Suppressor macrophage treated with lipopolysaccharide for 4 hours (primary cell): ENCODE data around the gene TOB1.

Experiments used
- DNase-seq: peaks from one replicate; pipeline ENCODE4 v3.0.0-alpha.2; 2020

The TOB1 gene

DNA sequence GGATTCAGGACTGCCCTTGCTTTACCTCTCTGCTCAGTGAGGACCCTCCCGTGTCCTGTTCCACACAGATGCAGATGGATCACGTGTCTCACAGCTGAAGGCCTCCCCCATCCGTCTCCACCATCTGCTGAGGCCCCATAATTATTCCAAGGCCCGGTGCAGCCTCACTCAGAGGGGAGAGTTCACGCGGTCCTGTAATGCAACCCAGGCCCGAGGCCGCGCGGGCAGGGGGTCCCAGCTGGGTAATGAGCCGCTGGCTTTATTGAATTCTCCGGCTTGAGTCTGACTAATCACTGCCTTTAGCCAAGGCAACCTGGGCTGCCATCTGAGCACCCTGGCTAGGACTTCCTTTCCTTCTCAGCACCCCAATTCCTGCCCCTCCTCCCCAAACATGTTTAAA is 35.2 kb downstream of the TOB1 start:
- DNase-seq, result no peak

DNA sequence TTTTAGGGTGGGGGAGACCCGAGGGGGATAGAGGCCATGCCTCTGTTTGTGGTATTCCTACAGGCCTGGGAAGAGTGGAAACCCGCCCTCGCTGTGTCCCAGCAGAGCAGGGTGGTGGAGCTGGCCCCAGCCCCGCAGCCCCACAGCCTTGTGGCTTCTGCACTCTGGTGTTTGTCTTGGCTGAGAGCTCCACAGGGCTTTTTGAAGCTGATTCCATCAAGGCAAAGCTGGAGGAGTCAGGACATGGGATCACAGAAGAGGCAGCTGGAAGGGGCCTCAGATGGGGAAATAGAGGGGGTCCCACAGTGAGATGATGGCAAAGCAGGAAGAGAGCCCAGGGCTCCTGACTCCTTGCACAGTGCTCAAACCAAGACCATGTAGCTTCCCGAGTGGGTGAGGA is 35.8 kb downstream of the TOB1 start:
- no peak for DNase-seq

DNA sequence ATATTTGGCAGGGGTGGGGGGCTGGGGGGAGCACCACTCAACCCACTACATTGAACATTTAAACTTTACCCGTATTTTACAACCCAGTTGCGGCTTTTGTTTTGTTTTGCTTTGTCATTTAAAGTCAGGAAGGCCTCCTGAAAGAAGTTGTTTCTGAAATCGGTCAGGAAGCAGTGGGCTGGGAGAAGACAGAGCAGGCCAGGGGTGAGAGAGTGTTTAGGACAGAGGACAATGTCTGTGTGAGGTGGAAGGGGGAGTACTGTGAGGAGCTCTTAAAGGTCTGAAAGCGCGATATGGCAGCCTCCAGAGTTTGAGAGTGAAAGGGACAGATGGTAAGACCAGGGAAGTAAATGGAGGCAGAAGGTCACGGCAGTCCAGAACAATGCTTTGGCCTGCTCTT is 36.8 kb downstream of the TOB1 start:
- DNase-seq, result peak; percentile 47

DNA sequence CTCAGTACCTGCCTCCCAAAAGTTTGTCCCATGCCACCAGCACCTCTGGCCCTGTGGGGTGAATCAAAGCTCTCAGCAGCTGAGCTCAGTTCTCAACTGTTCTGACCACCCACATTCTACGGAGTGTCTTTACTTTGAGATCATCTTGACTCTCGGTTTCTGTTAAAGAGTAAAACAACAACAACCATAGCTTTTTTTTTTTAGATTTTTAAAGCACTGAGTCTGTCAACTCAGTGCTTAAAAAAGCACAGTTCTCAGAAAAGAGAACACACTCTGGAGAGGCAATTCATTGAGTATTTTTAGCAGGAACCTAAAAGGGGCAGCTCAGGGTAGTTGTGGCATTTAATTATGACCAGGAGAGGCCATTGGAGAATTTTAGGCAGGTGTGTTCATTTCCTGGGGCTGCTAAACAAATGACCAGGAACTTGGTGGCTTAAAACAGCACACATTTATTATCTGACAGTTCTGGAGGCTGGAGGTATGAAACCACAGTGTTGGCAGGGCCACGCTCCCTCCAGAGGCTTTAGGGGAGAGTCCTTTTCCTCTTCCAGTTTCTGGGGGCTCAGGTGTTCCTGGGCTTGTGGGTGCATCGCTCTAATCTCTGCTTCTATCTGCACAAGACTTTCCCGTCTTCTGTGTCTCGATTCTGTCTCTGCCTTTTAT is 37.5 kb downstream of the TOB1 start:
- peak; percentile 54 for DNase-seq

DNA sequence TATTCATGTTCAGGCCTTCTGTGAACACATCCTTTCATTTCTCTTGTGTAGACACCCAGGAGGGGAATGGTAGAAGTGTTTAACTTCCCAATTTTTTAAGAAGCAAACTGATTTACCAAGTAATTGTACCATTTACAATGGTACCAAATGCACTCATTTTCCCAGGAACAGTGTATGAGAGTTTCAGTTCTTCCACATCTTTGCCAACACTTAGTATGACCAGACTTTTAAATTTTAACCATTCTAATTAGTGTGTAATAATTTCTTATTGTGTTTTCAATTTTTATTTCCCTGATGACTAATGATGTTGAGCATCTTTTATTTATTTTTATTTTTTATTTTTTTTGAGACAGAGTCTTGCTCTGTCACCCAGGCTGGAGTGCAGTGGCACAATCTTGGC is 41.0 kb downstream of the TOB1 start:
- no peak for DNase-seq

DNA sequence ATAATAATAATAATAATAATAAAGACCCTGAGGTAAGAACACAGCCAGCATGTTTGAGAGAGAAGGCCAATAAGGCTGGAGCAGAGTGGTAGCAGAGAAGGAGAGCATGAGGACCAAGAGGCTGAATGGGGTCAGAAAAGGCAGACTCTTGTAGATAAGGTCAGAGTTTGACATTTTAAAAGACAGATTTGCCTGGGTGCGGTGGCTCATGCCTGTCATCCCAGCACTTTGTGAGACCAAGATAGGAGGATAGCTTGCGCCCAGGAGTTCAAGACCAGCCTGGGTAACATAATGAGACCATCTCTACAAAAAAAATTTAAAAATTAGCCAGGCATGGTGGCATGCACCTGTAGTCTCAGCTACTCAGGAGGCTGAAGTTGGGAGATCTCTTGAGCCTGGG is 41.7 kb downstream of the TOB1 start:
- no peak for DNase-seq

DNA sequence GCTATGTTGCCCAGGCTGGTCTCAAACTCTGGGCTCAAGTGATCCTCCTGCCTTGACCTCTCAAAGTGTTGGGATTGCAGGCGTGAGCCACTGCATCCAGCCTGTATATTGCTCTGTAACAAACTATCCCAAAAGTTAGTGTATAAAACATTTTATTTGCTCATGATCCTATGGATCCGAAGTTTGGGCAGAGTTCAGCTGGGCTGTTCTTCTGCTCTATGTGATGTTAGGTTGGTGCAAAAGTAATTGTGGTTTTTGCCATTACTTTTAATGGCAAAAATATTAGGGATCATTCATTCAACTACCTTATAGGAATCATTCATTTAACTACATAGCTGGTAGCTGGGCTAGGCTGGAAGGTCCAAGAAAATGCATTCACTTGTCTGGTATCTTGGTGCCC is 43.6 kb downstream of the TOB1 start:
- no peak for DNase-seq

DNA sequence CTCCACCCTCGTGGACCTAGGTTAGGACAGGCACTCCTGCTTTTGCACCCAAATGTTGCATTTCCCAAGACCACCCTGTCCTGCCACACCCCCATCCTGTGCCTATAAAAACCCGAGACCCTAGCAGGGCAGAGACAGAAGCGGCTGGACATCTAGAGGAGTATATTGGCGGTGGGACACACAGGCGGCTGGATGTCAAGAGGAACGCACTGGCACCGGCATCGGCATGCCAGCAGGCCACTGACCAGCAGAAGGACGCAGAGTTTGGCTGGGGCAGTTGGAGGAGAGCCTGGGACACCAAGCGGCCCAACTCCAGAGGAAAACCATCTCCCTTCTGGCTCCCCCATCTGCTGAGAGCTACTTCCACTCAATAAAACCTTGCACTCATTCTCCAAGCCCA is 45.5 kb downstream of the TOB1 start:
- DNase-seq, result no peak

DNA sequence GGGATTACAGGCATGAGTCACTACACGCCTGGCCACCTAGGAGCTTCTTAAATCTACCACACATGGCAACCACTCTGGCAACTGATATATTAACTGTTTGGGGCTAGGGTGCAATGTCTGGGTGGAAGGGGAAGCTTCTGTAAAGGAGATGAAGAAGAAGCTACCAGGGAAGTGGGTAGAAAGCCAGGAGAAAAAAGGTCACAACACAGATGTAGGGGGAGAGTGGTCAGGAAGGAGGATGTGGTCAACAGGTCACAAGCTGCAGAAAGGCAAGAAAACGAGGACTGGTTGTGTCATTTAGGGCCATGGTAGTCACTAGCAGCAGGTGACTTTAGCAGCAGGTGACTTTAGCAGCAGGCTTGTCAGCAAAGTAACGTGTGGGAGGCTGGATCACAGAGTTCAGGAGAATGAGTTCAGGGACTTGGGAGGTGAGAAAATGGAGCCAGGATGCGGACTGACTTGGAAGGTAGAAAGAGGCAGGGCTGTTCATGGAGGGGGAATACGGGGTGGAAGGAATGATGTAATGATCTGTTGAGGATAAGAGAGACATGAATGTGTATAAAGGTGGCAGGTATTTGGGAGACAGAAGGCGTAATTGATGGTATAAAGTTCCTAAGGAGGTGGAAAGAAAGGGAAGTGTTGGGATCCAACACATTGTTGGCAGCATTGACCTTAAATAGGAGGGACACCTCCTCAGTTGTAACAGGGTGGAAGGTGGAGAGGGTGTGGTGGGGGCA is 47.1 kb downstream of the TOB1 start:
- DNase-seq, result peak; percentile 33

DNA sequence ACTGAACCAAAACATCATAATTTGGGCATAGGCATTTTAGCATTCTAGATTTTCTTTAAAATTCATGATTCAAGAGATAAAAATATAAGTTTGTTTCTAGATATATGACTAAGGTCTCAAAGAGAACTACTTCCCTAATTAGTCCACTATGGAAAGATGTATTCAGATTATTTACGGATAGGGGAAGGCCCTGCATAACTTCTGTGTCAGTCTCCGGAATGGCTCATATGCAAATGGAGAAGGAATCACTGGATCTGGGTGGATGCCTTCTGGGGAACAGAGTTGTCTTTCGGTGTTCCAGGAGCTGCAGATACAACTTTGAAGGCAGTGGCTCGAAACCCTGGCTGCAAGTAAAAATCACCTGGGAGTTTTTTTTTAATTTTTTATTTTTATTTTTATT is 47.9 kb downstream of the TOB1 start:
- peak; percentile 63 for DNase-seq

DNA sequence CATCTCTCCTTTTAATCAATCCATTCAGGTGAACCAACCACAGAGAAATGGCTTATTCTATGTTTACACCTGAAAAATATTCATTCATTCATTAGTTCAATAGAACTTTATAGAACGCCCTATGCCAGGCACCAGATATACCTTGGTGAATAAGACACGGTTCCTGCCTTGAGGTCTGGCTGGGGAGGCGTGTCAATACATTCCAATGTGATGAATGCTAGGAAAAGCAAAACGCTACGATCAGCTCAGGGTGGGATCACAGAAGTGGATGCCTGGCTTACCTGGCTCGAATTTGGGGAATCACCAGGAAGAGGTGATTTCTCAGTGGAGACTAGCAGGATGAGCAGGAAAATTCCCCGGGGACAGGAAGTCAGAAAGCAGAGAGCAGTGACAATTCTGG is 48.3 kb downstream of the TOB1 start:
- DNase-seq, result no peak

DNA sequence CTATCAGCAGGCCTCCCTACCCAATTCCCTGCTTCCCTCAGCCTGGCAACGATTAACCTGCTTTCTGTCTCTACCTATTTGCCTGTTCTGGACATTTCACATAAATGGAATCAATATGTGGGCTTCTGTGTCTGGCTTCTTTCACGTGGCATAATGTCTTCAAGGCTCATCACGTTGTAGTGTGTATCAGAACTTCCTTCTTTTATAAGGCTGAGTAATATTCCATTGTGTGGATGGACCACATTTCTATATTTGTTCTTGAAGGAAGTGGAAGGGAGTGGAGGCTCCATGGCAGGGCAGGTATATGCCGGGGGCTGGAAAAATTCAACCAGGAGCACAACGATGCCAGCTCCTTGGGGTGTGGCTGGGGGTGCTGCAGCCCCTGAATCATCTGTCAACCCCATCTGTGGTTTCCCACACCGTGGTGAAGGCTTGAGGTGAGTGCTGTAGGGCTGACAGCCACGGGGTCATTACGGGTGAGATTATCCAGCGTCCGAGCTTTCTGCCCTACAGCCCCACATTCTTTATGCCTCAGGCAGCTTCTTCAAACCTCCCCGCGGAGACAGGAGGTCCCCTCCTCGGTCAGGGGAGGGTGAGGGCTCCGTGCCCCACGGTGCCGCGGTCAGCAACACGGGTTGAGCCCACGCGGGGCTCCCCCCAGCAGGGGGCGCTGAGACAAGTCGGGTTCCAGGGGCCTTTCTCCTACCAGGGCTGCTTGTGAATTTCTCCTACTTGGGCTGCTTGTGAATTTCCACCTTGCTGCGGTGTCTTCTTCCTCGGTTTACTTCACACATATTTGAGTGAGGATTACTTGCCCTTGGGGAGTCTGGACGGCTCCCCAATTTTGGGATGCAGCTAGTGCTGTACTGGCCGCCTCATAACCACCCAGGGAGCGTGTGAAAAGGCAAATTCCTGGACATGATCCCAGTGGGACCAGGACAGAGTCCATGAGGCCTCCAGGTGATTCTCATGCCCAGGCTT is 49.1 kb downstream of the TOB1 start:
- DNase-seq, result no peak

DNA sequence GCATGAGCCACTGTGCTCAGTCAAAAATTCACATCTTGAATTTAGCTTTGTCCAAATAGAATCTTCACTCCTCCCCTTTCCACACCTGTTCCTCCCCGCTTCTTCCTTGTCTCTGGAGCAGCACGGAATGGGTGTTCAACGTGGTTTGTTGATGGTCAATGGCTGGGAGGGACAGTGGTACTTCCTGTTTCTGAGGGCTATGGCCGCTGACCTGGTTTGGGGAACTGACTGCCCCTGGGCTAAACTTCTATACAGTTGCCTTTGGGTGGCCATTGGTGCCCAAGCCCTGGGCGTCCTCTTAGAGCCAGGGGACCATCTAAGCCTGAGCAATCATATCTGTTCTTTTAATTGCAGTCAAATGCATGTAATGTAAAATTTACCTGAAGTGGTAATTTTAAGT is 49.9 kb downstream of the TOB1 start:
- DNase-seq, result peak; percentile 27

DNA sequence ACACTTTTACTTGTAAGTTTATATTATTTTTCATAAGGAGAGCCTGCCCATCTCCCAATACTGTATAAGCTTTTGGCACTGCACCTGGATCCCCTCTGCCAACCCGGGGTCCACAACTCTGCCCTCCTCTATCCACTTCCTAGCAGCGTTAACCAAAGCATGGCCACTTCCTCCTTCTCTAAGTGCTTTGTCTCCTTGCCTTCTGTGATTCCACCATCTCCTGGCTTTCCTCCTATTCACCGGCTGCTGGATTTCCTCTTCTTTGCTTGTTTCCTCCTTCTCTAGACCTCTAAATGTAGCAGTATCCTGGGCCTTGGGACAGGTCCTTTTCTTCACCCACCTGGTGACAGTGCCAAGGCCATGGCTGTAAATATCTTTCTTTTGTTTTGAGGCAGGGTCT is 50.8 kb downstream of the TOB1 start:
- no peak for DNase-seq

DNA sequence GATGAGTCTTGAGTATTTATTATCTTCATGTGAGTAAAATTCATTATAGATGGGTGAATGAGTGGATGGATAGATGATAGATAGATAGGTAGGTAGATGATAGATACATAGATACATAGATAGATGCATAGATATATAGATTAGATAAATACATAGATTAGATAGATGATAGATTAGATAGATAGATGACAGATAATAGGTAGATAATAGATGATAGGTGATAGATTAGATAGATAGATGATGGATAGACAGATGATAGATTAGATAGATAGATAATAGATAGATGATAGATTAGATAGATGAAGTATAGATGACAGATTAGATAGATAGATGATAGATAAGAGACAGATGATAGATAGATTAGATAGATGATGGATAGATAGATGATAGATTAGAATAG is 52.6 kb downstream of the TOB1 start:
- no peak for DNase-seq
